B cell (primary cell): ENCODE results near the gene KDELR1. TPM values are rescaled to one million over a fixed set of nuclear protein-coding genes. Genes with fewer than 3 reads are reported as not detected.

Source experiments
- ATAC-seq: fragments of 200-7000 bp; cut with Tn5 transposase; one replicate; pipeline ENCODE4 v1.10.0; 2021; ENCODE audit warnings: low read depth, mild to moderate bottlenecking, moderate number of reproducible peaks, moderate library complexity
- CTCF ChIA-PET: fragments of 350-600 bp; sonication (Branson Sonifier 250); formaldehyde crosslinking; loops from one replicate; lab custom pipeline; 2021; ENCODE audit warnings: antibody characterized with exemption, inconsistent platforms; lab: Charles Lee
- POLR2A ChIA-PET: fragments of 350-600 bp; sonication (Branson Sonifier 250); formaldehyde crosslinking; loops from one replicate; lab custom pipeline; 2021; ENCODE audit warnings: antibody characterized with exemption; lab: Charles Lee
- DNase-seq: peaks from one replicate; pipeline ENCODE4 v3.0.0; 2013
- H2AFZ ChIP-seq: 2 replicates; pipeline ENCODE4 v1.6.1; 2012; ENCODE audit warnings: mild to moderate bottlenecking, low read depth, low read length; ENCODE audit not compliant: insufficient read depth, poor library complexity, severe bottlenecking
- H3K27ac ChIP-seq, 2 donors: 1 replicate in 1 of 2; 2 replicates in 1 of 2; pipeline ENCODE4 v1.5.1; 2012 to 2013; ENCODE audit warnings: low read length in 2 of 2, mild to moderate bottlenecking in 2 of 2, moderate library complexity in 1 of 2
- H3K27me3 ChIP-seq, 4 experiments: fragments of 200-600 bp in 1 of 4; sonication (generic) in 1 of 4; replicated peaks in 1 of 4; 1 replicate in 2 of 4; 2 replicates in 2 of 4; pipeline versions ENCODE4 v1.6.1 to v1.7.0; 2013 to 2016; ENCODE audit warnings: low read length in 3 of 4, mild to moderate bottlenecking in 2 of 4, mixed read lengths in 1 of 4, moderate library complexity in 1 of 4; ENCODE audit not compliant: insufficient read depth in 4 of 4, control insufficient read depth in 3 of 4; ENCODE audit errors: control extremely low read depth in 1 of 4
- H3K36me3 ChIP-seq, 2 experiments: replicated peaks in 1 of 2; 1 replicate in 1 of 2; 2 replicates in 1 of 2; pipeline versions ENCODE4 v1.6.1 to v1.7.1; 2013; ENCODE audit warnings: low read length in 1 of 2; ENCODE audit not compliant: insufficient read depth in 2 of 2, control insufficient read depth in 1 of 2; ENCODE audit errors: control extremely low read depth in 1 of 2, extremely low read depth in 1 of 2
- H3K4me1 ChIP-seq, 2 donors: fragments of 200-600 bp in 1 of 2; sonication (generic) in 1 of 2; 1 replicate in 1 of 2; 2 replicates in 1 of 2; pipeline versions ENCODE4 v1.5.1 to v1.6.1; 2013 to 2017; ENCODE audit warnings: low read length in 2 of 2; ENCODE audit not compliant: control insufficient read depth in 2 of 2, insufficient read depth in 2 of 2
- H3K4me2 ChIP-seq: replicated peaks from 2 replicates; pipeline ENCODE3; 2012; ENCODE audit warnings: mild to moderate bottlenecking, low read depth, low read length; ENCODE audit not compliant: poor library complexity, severe bottlenecking
- H3K4me3 ChIP-seq, 5 experiments: fragments of 200-600 bp in 1 of 5; sonication (generic) in 1 of 5; 1 replicate in 3 of 5; 2 replicates in 2 of 5; pipeline versions ENCODE4 v1.5.1 to v1.7.0; 2011 to 2016; ENCODE audit warnings: low read length in 4 of 5, mild to moderate bottlenecking in 4 of 5, low read depth in 2 of 5, control low read depth in 1 of 5, moderate library complexity in 1 of 5; ENCODE audit not compliant: insufficient read depth in 1 of 5; ENCODE audit errors: control extremely low read depth in 1 of 5, extremely low read depth in 1 of 5
- H3K79me2 ChIP-seq: fragments of 200-600 bp; sonication (generic); one replicate; pipeline ENCODE4 v1.6.0; 2016; ENCODE audit warnings: low read length; ENCODE audit not compliant: control insufficient read depth, insufficient read depth
- H3K9ac ChIP-seq: fragments of 200-600 bp; sonication (generic); 2 replicates; pipeline ENCODE4 v1.6.1; 2017; ENCODE audit warnings: mild to moderate bottlenecking, low read length, moderate library complexity
- H3K9me3 ChIP-seq, 3 donors: one replicate each; pipeline versions ENCODE4 v1.6.1 to v1.7.1; 2013; ENCODE audit warnings: low read length in 2 of 3; ENCODE audit not compliant: control insufficient read depth in 2 of 3, insufficient read depth in 1 of 3; ENCODE audit errors: control extremely low read depth in 1 of 3
- H4K20me1 ChIP-seq: 2 replicates; pipeline ENCODE4 v1.6.0; 2012; ENCODE audit warnings: mild to moderate bottlenecking, low read length; ENCODE audit not compliant: insufficient read depth, control insufficient read depth, poor library complexity, severe bottlenecking
- H3K27ac Mint-ChIP-seq: one replicate; pipeline ENCODE4 v1.8.0; 2021; ENCODE audit warnings: mixed read lengths
- H3K27me3 Mint-ChIP-seq: one replicate; pipeline ENCODE4 v1.8.0; 2021; ENCODE audit warnings: mixed read lengths
- H3K4me1 Mint-ChIP-seq: one replicate; pipeline ENCODE4 v1.8.0; 2021; ENCODE audit warnings: mixed read lengths
- H3K4me3 Mint-ChIP-seq: one replicate; pipeline ENCODE4 v1.8.0; 2021; ENCODE audit warnings: mixed read lengths
- H3K9me3 Mint-ChIP-seq: one replicate; pipeline ENCODE4 v1.8.0; 2022; ENCODE audit warnings: mixed read lengths; ENCODE audit not compliant: insufficient read depth
- EZH2 ChIP-seq: IDR thresholded peaks from 2 replicates; pipeline ENCODE4 v1.6.1; 2012; ENCODE audit warnings: borderline replicate concordance, low read depth, mild to moderate bottlenecking, moderate library complexity, low read length; ENCODE audit not compliant: insufficient read depth, poor library complexity, severe bottlenecking
- WGBS: methylation state at CpG from one replicate; pipeline ENCODE4 v1.1.5; 2013; ENCODE audit warnings: missing lambda C conversion rate; ENCODE audit not compliant: insufficient coverage; 5-methylcytosine and 5-hydroxymethylcytosine counted together
- intact Hi-C: fragments of 100-400 bp; cut with micrococcal nuclease; formaldehyde crosslinking; loops from one replicate; pipeline ENCODE4 v1.10.0; 2022
- polyA plus RNA-seq: library from polyadenylated mRNA; depleted of rRNA; stranded (reverse); fragments of >200 nt; gene quantifications from 2 replicates; pipeline ENCODE4 v1.2.3, GENCODE V29; 2012
- total RNA-seq, 2 donors: library from RNA; stranded (reverse); fragments of 120-200 nt in 1 of 2; gene quantifications; 1 replicate in 1 of 2; 2 replicates in 1 of 2; pipeline versions ENCODE4 v1.2.3 to v1.2.4, GENCODE V29; 2013 to 2022
- TF ChIP-seq, protein P1 (sequence below): fragments of 200-600 bp; IDR thresholded peaks from one replicate; pipeline ENCODE4 v1.8.0; 2022; ENCODE audit warnings: antibody characterized with exemption, mild to moderate bottlenecking

The KDELR1 gene
- total and polyA plus RNA-seq, 2 donors (not counting 1 experiment from before 2014, with no cell fraction given): 33.3 to 62.7 TPM

- Mint-ChIP-seq H3K27me3 (peaks cover 37% of the 10 kb centered on the region), H3K27ac (no peak overlapping the region), H3K4me1 (peaks cover 20% of the 10 kb centered on the region), H3K4me3 (peak overlapping the region; percentile 86), H3K9me3 (no peaks in the 10 kb centered on the region)
- Histone ChIP-seq H4K20me1 (no peaks in the 10 kb centered on the region), H3K4me1 (peaks cover 16 to 19% of the 10 kb centered on the region in 2 donors), H3K36me3 (no peaks in the 10 kb centered on the region), H3K79me2 (no peaks in the 10 kb centered on the region), H3K4me2 (peak overlapping the region; percentile 79), H2AFZ (peak overlapping the region; percentile 75), H3K27me3 (peaks cover 0 to 44% (median 10%) of the 10 kb centered on the region in 4 experiments), H3K9me3 (peaks cover 0 to 14% (median 0%) of the 10 kb centered on the region in 3 donors), H3K27ac (no peak overlapping the region), H3K4me3 (no peak overlapping the region), H3K9ac (no peak overlapping the region)
- POLR2A ChIA-PET: interaction anchor here (0.5 kb wide), 1 partner anchor 13 kb away, joined by 4 read pairs; no protein-coding TSS in a partner anchor
- intact Hi-C loops: no loop called here
- DNase-seq (peak; percentile 25), ATAC-seq (no peak)
- TF ChIP-seq, protein P1, sequence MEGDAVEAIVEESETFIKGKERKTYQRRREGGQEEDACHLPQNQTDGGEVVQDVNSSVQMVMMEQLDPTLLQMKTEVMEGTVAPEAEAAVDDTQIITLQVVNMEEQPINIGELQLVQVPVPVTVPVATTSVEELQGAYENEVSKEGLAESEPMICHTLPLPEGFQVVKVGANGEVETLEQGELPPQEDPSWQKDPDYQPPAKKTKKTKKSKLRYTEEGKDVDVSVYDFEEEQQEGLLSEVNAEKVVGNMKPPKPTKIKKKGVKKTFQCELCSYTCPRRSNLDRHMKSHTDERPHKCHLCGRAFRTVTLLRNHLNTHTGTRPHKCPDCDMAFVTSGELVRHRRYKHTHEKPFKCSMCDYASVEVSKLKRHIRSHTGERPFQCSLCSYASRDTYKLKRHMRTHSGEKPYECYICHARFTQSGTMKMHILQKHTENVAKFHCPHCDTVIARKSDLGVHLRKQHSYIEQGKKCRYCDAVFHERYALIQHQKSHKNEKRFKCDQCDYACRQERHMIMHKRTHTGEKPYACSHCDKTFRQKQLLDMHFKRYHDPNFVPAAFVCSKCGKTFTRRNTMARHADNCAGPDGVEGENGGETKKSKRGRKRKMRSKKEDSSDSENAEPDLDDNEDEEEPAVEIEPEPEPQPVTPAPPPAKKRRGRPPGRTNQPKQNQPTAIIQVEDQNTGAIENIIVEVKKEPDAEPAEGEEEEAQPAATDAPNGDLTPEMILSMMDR: no peak
- TF ChIP-seq EZH2: no peak
- WGBS: 55% methylated on average over 23 of the region's 24 CpGs
- CTCF ChIA-PET: interaction anchor here (1.8 kb wide), 1 partner anchor 23 kb away, joined by 7 read pairs; the partner anchor contains the start of gene KDELR1
These were observed 22.7 kb upstream of the KDELR1 start for GRCh38 chr19:48413879-48414587.

DNA sequence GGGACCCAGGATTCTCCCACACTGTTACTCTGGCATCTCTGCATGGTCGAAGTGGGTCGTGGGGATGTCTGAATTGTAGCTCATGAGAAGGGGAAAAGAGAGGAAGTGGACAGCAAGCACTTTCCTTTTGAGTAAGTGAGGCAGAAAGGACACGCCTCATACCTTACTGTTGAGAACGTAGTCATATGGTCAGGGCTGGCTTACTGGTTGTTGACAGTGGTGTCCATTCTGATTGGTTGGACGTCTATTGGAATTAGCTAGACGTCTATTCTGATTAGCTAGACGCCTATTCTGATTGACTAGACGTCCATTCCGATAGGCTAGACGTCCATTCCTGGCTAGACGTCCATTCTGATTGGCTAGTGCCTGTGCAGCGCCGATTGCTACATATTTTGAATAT is 14.5 kb upstream of the KDELR1 start:
- WGBS: 77% methylated on average over 10 of the region's 13 CpGs
- ChIA-PET CTCF (interaction anchor here (1.6 kb wide), 1 partner anchor 15 kb away, joined by 4 read pairs; the partner anchor contains the start of gene KDELR1), POLR2A (no interaction called here)
- Mint-ChIP-seq H3K27me3 (peaks cover 30% of the 10 kb centered on the region), H3K27ac (no peak overlapping the region), H3K4me3 (no peak overlapping the region), H3K4me1 (peaks cover 4% of the 10 kb centered on the region), H3K9me3 (peaks cover 4% of the 10 kb centered on the region)
- no peak overlapping the region for H3K4me3 ChIP-seq
- no peak for DNase-seq
- H3K27me3 ChIP-seq: peaks cover 0 to 18% (median 5%) of the 10 kb centered on the region in 4 experiments
- H3K79me2 ChIP-seq: no peaks in the 10 kb centered on the region
- no peak overlapping the region for H3K9ac ChIP-seq
- no peak overlapping the region for H2AFZ ChIP-seq
- H4K20me1 ChIP-seq: no peaks in the 10 kb centered on the region
- intact Hi-C loops: no loop called here
- TF ChIP-seq EZH2: no peak
- TF ChIP-seq, protein P1: no peak
- no peaks in the 10 kb centered on the region for H3K36me3 ChIP-seq
- H3K9me3 ChIP-seq: peaks cover 1 to 4% (median 2%) of the 10 kb centered on the region in 3 donors
- H3K4me1 ChIP-seq: peaks cover 0 to 4% of the 10 kb centered on the region in 2 donors
- no peak overlapping the region for H3K27ac ChIP-seq
- ATAC-seq: no peak
- no peak overlapping the region for H3K4me2 ChIP-seq
